ENCODE measurements around the gene CCER1. TPM values are rescaled to one million over a fixed set of nuclear protein-coding genes. Genes with fewer than 3 reads are reported as not detected.

Gene CCER1
- total RNA-seq, result not detected

GRCh38 chr12:90954921-90955320, at the start of gene CCER1:
TSS of gene CCER1 (minus strand) at chr12:90955176. CDS start at chr12:90954742, 434 bp downstream.
- ATAC-seq (ENCODE audit: low FRiP score) (no peak), DNase-seq (ENCODE audit: low spot score) (no peak)
- no peak for TF ChIP-seq CTCF (IDR thresholded peaks at IDR 0.05)

GRCh38 chr12:91003737-91004136, 48.8 kb upstream of the CCER1 start:
- DNase-seq (ENCODE audit: low spot score) (no peak), ATAC-seq (ENCODE audit: low FRiP score) (no peak)
- TF ChIP-seq CTCF (IDR thresholded peaks at IDR 0.05), result no peak

- ATAC-seq (ENCODE audit: low FRiP score) (no peak), DNase-seq (ENCODE audit: low spot score) (no peak)
- no peak for TF ChIP-seq CTCF (IDR thresholded peaks at IDR 0.05)
Measured at GRCh38 chr12:91001306-91001705, 46.3 kb upstream of the CCER1 start.

- ATAC-seq (ENCODE audit: low FRiP score) (no peak), DNase-seq (ENCODE audit: low spot score) (no peak)
- no peak for TF ChIP-seq CTCF (IDR thresholded peaks at IDR 0.05)
Measured at GRCh38 chr12:90999966-91000365, 45.0 kb upstream of the CCER1 start.

GRCh38 chr12:90999527-90999926, 44.6 kb upstream of the CCER1 start:
- DNase-seq (ENCODE audit: low spot score) (no peak), ATAC-seq (ENCODE audit: low FRiP score) (no peak)
- TF ChIP-seq CTCF (IDR thresholded peaks at IDR 0.05), result no peak

GRCh38 chr12:90995010-90995409, 40.0 kb upstream of the CCER1 start:
- no peak for TF ChIP-seq CTCF (IDR thresholded peaks at IDR 0.05)
- ATAC-seq (ENCODE audit: low FRiP score) (peak; percentile 59), DNase-seq (ENCODE audit: low spot score) (no peak)

GRCh38 chr12:90991952-90992465, 37.0 kb upstream of the CCER1 start:
- DNase-seq (ENCODE audit: low spot score) (no peak), ATAC-seq (ENCODE audit: low FRiP score) (no peak)
- TF ChIP-seq CTCF (IDR thresholded peaks at IDR 0.05), result no peak
